ENCODE results near the gene CDH11. TPM values are rescaled to one million over a fixed set of nuclear protein-coding genes. Genes with fewer than 3 reads are reported as not detected.

CDH11 gene
- total and polyA plus RNA-seq, 9 of the 15 experiments (the other 6 are each of a cell fraction or from before 2014, with no cell fraction given) = 0.18 TPM; not detected in 8

DNA sequence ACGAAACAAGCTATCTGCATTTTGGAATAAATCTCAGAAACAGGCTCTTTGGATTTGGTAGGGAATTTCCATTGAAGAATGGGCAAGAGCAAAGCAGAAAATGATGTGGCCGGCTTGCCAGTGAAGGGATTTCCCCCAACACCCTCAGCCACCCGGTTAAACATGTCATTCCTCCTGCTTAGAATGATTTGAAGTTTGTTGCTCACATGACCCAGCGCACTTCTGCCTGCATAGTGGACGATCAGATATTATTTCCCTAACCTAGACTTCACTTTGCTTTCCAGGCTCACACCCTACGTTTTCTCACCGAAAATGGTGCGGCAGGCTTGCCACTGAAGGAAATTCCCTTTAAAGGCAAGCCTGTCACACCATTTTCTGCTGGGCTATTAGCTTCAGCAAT, 170.7 kb downstream of the CDH11 start (continued):
- TF ChIP-seq, protein P1, sequence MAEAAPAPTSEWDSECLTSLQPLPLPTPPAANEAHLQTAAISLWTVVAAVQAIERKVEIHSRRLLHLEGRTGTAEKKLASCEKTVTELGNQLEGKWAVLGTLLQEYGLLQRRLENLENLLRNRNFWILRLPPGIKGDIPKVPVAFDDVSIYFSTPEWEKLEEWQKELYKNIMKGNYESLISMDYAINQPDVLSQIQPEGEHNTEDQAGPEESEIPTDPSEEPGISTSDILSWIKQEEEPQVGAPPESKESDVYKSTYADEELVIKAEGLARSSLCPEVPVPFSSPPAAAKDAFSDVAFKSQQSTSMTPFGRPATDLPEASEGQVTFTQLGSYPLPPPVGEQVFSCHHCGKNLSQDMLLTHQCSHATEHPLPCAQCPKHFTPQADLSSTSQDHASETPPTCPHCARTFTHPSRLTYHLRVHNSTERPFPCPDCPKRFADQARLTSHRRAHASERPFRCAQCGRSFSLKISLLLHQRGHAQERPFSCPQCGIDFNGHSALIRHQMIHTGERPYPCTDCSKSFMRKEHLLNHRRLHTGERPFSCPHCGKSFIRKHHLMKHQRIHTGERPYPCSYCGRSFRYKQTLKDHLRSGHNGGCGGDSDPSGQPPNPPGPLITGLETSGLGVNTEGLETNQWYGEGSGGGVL (CRISPR knock-in tag; IDR thresholded peaks at IDR 0.05) = no peak
- TF ChIP-seq ZNF76 (CRISPR knock-in tag; IDR thresholded peaks at IDR 0.05; ENCODE audit: borderline replicate concordance) (no peak), SRSF3 (IDR thresholded peaks at IDR 0.05; ENCODE audit: insufficient read depth, low read length) (no peak), BCL6 (CRISPR knock-in tag; IDR thresholded peaks at IDR 0.05) (no peak), RNF2 (IDR thresholded peaks at IDR 0.05) (no peak), ZNF445 (CRISPR knock-in tag; IDR thresholded peaks at IDR 0.05; ENCODE audit: low read depth) (no peak), MEIS2 (IDR thresholded peaks at IDR 0.05; ENCODE audit: partially characterized antibody) (no peak), BRCA1 (IDR thresholded peaks at IDR 0.05) (no peak), BRCA1 (CRISPR knock-in tag; IDR thresholded peaks at IDR 0.05) (no peak)
- TF ChIP-seq, protein P2, sequence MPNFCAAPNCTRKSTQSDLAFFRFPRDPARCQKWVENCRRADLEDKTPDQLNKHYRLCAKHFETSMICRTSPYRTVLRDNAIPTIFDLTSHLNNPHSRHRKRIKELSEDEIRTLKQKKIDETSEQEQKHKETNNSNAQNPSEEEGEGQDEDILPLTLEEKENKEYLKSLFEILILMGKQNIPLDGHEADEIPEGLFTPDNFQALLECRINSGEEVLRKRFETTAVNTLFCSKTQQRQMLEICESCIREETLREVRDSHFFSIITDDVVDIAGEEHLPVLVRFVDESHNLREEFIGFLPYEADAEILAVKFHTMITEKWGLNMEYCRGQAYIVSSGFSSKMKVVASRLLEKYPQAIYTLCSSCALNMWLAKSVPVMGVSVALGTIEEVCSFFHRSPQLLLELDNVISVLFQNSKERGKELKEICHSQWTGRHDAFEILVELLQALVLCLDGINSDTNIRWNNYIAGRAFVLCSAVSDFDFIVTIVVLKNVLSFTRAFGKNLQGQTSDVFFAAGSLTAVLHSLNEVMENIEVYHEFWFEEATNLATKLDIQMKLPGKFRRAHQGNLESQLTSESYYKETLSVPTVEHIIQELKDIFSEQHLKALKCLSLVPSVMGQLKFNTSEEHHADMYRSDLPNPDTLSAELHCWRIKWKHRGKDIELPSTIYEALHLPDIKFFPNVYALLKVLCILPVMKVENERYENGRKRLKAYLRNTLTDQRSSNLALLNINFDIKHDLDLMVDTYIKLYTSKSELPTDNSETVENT (CRISPR knock-in tag; IDR thresholded peaks at IDR 0.05) = no peak

Measured in K562 (cell line).